C4-2B (cell line): ENCODE measurements around the gene PRKAR2B.

ENCODE experiments used
- ZFX ChIP-seq: fragments of 450-650 bp; IDR thresholded peaks from 2 replicates; pipeline ENCODE4 v1.6.1; 2017
- TF ChIP-seq, protein P1 (sequence below): fragments of 450-650 bp; conservative IDR thresholded peaks from 2 replicates; pipeline ENCODE4 v1.5.1; 2017; ENCODE audit warnings: mild to moderate bottlenecking

DNA sequence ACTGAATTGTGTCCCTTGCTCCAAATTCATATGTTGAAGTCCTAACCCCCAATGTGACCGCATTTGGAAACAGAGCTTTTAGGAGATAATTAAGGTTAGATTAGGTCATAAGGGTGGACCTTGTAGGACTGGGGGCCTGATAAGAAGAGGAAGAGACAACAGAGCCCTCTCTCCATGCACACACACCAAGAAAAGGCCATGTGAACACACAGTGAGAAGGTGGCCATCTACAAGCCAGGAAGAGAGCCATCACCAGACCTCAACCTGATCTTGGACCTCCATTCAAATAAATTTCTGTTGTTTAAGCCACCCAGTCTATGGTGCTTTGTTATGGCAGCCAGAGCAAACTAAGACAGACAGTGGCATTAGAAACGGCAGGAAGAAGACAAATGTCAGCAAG lies 12.5 kb upstream of the PRKAR2B start:
- TF ChIP-seq, protein P1, sequence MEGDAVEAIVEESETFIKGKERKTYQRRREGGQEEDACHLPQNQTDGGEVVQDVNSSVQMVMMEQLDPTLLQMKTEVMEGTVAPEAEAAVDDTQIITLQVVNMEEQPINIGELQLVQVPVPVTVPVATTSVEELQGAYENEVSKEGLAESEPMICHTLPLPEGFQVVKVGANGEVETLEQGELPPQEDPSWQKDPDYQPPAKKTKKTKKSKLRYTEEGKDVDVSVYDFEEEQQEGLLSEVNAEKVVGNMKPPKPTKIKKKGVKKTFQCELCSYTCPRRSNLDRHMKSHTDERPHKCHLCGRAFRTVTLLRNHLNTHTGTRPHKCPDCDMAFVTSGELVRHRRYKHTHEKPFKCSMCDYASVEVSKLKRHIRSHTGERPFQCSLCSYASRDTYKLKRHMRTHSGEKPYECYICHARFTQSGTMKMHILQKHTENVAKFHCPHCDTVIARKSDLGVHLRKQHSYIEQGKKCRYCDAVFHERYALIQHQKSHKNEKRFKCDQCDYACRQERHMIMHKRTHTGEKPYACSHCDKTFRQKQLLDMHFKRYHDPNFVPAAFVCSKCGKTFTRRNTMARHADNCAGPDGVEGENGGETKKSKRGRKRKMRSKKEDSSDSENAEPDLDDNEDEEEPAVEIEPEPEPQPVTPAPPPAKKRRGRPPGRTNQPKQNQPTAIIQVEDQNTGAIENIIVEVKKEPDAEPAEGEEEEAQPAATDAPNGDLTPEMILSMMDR, result no peak
- TF ChIP-seq ZFX, result no peak
